K562 (cell line): Measurements from ENCODE around the gene USP37. TPM values are rescaled to one million over a fixed set of nuclear protein-coding genes. Genes with fewer than 3 reads are reported as not detected.

Experiments used
- REST ChIP-seq, 2 experiments: fragments of 450-650 bp; formaldehyde crosslinking in 1 of 2; IDR thresholded peaks; 2 replicates each; pipeline versions ENCODE4 v1.4.0 to v1.6.1; 2014 to 2020; ENCODE audit warnings: mild to moderate bottlenecking in 2 of 2, borderline replicate concordance in 1 of 2, low read depth in 1 of 2
- SREBF1 ChIP-seq: fragments of 150-350 bp; IDR thresholded peaks from 2 replicates; pipeline ENCODE4 v1.6.1; 2014; ENCODE audit warnings: antibody characterized with exemption, low read depth, low read length, borderline replicate concordance
- polyA plus RNA-seq, 8 experiments: library from polyadenylated mRNA; depleted of rRNA in 4 of 8; stranded (reverse) in 5 of 8; unstranded in 3 of 8; fragments of >200 nt; fragmentation: Nextera tagmentation in 2 of 8; fragmentation: Illumina TruSeq in 1 of 8; extraction: Ambion mirVana in 2 of 8; extraction: Trizol in 1 of 8; gene quantifications; 2 replicates each; pipeline versions ENCODE4 v1.2.1 to v1.2.3, GENCODE V29; 2011 to 2014; ENCODE audit warnings: inconsistent platforms in 1 of 8, missing spikeins in 1 of 8
- total RNA-seq, 7 experiments: library from RNA; depleted of rRNA in 6 of 7; stranded (reverse); fragments of >200 nt in 6 of 7; fragmentation: Illumina TruSeq in 2 of 7; extraction: Trizol in 2 of 7; gene quantifications; 2 replicates each; pipeline versions ENCODE4 v1.2.1 to v1.2.3, GENCODE V29; 2011 to 2021; ENCODE audit warnings: low replicate concordance in 1 of 7
- TF ChIP-seq, protein P1 (sequence below), 2 experiments: fragments of 450-650 bp; IDR thresholded peaks; 2 replicates each; pipeline ENCODE4 v1.6.1; 2016

Gene USP37
- total and polyA plus RNA-seq, 9 of the 15 experiments (the other 6 are each of a cell fraction or from before 2014, with no cell fraction given), result 2.0 to 14.2 (median 8.5) TPM

GRCh38 chr2:218567797-218568189, 358 bp downstream of the USP37 start (continued):
- TF ChIP-seq REST (IDR thresholded peaks at IDR 0.05; ENCODE audit: borderline replicate concordance) (0 out of 2 replicates have a peak, but pooled peaks have one; percentile 5), REST (CRISPR knock-in tag; IDR thresholded peaks at IDR 0.05; ENCODE audit: low read depth) (no peak), SREBF1 (no peak)
- TF ChIP-seq, protein P1, sequence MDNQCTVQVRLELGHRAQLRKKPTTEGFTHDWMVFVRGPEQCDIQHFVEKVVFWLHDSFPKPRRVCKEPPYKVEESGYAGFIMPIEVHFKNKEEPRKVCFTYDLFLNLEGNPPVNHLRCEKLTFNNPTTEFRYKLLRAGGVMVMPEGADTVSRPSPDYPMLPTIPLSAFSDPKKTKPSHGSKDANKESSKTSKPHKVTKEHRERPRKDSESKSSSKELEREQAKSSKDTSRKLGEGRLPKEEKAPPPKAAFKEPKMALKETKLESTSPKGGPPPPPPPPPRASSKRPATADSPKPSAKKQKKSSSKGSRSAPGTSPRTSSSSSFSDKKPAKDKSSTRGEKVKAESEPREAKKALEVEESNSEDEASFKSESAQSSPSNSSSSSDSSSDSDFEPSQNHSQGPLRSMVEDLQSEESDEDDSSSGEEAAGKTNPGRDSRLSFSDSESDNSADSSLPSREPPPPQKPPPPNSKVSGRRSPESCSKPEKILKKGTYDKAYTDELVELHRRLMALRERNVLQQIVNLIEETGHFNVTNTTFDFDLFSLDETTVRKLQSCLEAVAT (IDR thresholded peaks at IDR 0.05), result peak in 1 of 2 experiments; percentile 95; a peak in 2 of 4 replicates
